ENCODE measurements around the gene SLC29A1. TPM values are rescaled to one million over a fixed set of nuclear protein-coding genes. Genes with fewer than 3 reads are reported as not detected.

Gene SLC29A1
- polyA plus RNA-seq, 2 of the 4 experiments (the other 2 are of a cell fraction) = 45.6 to 72.3 TPM

DNA sequence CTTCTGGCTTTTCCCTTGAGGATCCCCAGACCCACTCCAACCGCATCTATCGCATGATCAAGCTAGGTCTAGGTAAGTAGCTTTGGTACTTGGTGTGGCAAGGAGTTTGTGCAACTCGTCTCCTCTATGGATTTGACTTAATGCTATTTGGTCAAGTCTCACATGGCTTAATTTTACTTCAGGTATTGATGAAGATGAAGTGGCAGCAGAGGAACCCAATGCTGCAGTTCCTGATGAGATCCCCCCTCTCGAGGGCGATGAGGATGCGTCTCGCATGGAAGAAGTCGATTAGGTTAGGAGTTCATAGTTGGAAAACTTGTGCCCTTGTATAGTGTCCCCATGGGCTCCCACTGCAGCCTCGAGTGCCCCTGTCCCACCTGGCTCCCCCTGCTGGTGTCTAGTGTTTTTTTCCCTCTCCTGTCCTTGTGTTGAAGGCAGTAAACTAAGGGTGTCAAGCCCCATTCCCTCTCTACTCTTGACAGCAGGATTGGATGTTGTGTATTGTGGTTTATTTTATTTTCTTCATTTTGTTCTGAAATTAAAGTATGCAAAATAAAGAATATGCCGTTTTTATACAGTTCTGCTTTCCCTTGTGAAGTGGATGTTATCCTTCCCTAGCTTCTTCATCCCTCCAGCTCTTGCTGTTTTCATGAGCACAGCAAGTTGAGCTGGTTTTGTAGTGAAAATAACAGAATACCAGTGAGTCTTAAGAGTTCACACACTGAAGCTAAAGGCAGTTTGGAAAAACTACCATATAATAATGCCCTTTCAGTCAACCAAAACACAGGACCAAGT is 30.1 kb downstream of the SLC29A1 start:
- FAIRE-seq (no peak), ATAC-seq (peak in 1 of 2 experiments; percentile 13; a peak in 2 of 6 replicates), DNase-seq (ENCODE audit: low read depth in 1 of 2, low spot score in 1 of 2) (peak in 1 of 2 experiments; percentile 53)
- Histone ChIP-seq H3K27ac (no peak overlapping the region), H3K4me3 (no peak overlapping the region), H3K4me1 (peaks cover 60% of the 10 kb centered on the region), H3K9me3 (no peaks in the 10 kb centered on the region), H3K4me2 (peak overlapping the region; percentile 13; the same call in 2 of the 3 replicates)
- ChIA-PET POLR2A (no interaction called here), CTCF (interaction anchor here (0.8 to 3.6 kb wide), 10 partner anchors 8 to 155 kb away, joined by 3 to 16 read pairs (median 4); no protein-coding TSS in a partner anchor)
- 51% methylated on average over 10 of the region's 10 CpGs for WGBS (ENCODE audit: missing lambda C conversion rate)
- TF ChIP-seq MAFK (IDR thresholded peaks at IDR 0.05; ENCODE audit: partially characterized antibody) (no peak), TFCP2L1 (CRISPR knock-in tag; IDR thresholded peaks at IDR 0.05) (no peak)
- TF ChIP-seq, protein P1, sequence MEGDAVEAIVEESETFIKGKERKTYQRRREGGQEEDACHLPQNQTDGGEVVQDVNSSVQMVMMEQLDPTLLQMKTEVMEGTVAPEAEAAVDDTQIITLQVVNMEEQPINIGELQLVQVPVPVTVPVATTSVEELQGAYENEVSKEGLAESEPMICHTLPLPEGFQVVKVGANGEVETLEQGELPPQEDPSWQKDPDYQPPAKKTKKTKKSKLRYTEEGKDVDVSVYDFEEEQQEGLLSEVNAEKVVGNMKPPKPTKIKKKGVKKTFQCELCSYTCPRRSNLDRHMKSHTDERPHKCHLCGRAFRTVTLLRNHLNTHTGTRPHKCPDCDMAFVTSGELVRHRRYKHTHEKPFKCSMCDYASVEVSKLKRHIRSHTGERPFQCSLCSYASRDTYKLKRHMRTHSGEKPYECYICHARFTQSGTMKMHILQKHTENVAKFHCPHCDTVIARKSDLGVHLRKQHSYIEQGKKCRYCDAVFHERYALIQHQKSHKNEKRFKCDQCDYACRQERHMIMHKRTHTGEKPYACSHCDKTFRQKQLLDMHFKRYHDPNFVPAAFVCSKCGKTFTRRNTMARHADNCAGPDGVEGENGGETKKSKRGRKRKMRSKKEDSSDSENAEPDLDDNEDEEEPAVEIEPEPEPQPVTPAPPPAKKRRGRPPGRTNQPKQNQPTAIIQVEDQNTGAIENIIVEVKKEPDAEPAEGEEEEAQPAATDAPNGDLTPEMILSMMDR (IDR thresholded peaks at IDR 0.05) = peak; percentile 40

DNA sequence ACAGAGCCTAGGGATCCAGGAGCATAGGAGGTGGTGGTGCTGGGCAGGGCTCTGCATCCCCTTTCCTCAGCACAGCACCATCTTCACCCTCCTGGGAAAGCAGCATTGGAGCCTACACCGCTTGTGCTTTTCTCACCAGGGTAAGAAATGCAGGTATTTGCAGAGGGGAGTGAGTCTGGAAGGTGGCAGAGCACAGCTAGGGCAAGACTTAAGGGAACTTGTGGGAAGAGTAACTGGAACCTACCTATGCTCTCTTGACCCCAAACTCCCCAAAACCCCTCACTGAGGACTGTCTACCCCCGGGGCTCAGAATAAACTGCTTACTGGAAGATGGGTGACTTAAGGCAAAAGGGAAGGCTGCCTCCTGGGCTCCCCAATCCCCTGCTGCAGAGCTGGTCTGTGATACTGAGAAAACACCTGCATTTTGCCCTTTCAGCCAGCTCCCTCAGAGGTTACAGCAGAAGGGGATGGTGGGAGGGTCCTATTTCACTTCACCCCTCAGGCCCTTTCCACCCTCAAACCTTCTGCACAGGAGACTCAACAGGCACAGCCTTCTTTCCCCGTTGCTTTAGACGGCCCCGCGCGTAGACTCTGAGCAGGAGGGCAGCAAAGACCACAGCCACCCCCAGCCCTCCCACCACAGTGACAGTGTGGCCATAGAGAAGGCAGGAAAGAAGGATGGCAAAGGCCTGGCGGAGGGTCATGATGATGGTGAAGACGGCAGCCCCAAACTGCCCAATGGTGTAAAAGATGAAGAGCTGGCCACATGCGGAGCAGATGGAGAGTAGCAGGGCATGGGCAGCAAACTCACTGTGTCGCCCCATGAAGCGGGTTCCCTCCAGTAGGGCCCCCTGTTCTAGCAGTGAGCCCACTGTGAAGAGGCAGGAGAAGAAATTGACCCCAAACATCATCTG is 31.1 kb downstream of the SLC29A1 start:
- Histone ChIP-seq H3K4me1 (peaks cover 53% of the 10 kb centered on the region), H3K27ac (no peak overlapping the region), H3K4me3 (no peak overlapping the region), H3K9me3 (no peaks in the 10 kb centered on the region), H3K4me2 (peak overlapping the region; percentile 13; the same call in 1 of the 3 replicates)
- no peak for FAIRE-seq
- no peak for DNase-seq (ENCODE audit: low read depth in 1 of 2, low spot score in 1 of 2)
- peak; percentile 0 to 2; a peak in 3 of 6 replicates for ATAC-seq
- TF ChIP-seq ZSCAN20 (CRISPR knock-in tag; IDR thresholded peaks at IDR 0.05) (no peak), MAZ (IDR thresholded peaks at IDR 0.05; ENCODE audit: borderline replicate concordance, low read depth, low read length) (no peak), RARB (CRISPR knock-in tag; IDR thresholded peaks at IDR 0.05) (peak; percentile 49; the same call in 1 of the 2 replicates), POLR2AphosphoS2 (conservative IDR thresholded peaks at IDR 0.05; ENCODE audit: low read length) (peak; percentile 59; the same call in 1 of the 2 replicates), TFCP2L1 (CRISPR knock-in tag; IDR thresholded peaks at IDR 0.05) (peak; percentile 38; the same call in 1 of the 2 replicates), POLR2A (IDR thresholded peaks at IDR 0.05; ENCODE audit: low read length) (peak; percentile 19; the same call in 1 of the 2 replicates), ZNF302 (CRISPR knock-in tag; IDR thresholded peaks at IDR 0.05) (no peak), JUN (IDR thresholded peaks at IDR 0.05) (0 out of 5 replicates have a peak, but pooled peaks of 1 of the 2 experiments have one; percentile 13), TP53 (CRISPR knock-in tag; IDR thresholded peaks at IDR 0.05) (peak; percentile 87; the same call in 1 of the 2 replicates), HOXA7 (CRISPR knock-in tag; IDR thresholded peaks at IDR 0.05) (peak; percentile 83)
- TF ChIP-seq, protein P2, sequence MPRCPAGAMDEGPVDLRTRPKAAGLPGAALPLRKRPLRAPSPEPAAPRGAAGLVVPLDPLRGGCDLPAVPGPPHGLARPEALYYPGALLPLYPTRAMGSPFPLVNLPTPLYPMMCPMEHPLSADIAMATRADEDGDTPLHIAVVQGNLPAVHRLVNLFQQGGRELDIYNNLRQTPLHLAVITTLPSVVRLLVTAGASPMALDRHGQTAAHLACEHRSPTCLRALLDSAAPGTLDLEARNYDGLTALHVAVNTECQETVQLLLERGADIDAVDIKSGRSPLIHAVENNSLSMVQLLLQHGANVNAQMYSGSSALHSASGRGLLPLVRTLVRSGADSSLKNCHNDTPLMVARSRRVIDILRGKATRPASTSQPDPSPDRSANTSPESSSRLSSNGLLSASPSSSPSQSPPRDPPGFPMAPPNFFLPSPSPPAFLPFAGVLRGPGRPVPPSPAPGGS (IDR thresholded peaks at IDR 0.05) = 0 out of 3 replicates have a peak, but pooled peaks have one; percentile 39
- TF ChIP-seq, protein P3, sequence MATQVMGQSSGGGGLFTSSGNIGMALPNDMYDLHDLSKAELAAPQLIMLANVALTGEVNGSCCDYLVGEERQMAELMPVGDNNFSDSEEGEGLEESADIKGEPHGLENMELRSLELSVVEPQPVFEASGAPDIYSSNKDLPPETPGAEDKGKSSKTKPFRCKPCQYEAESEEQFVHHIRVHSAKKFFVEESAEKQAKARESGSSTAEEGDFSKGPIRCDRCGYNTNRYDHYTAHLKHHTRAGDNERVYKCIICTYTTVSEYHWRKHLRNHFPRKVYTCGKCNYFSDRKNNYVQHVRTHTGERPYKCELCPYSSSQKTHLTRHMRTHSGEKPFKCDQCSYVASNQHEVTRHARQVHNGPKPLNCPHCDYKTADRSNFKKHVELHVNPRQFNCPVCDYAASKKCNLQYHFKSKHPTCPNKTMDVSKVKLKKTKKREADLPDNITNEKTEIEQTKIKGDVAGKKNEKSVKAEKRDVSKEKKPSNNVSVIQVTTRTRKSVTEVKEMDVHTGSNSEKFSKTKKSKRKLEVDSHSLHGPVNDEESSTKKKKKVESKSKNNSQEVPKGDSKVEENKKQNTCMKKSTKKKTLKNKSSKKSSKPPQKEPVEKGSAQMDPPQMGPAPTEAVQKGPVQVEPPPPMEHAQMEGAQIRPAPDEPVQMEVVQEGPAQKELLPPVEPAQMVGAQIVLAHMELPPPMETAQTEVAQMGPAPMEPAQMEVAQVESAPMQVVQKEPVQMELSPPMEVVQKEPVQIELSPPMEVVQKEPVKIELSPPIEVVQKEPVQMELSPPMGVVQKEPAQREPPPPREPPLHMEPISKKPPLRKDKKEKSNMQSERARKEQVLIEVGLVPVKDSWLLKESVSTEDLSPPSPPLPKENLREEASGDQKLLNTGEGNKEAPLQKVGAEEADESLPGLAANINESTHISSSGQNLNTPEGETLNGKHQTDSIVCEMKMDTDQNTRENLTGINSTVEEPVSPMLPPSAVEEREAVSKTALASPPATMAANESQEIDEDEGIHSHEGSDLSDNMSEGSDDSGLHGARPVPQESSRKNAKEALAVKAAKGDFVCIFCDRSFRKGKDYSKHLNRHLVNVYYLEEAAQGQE (IDR thresholded peaks at IDR 0.05) = no peak; the same call in 1 of the 2 replicates
- POLR2A ChIA-PET = interaction anchor here (1.2 kb wide), 1 partner anchor 8 kb away, joined by 15 read pairs; the partner anchor contains the start of gene HSP90AB1
- CTCF ChIA-PET = interaction anchor here (0.8 to 3.7 kb wide), 16 partner anchors 8 to 156 kb away, joined by 3 to 16 read pairs (median 4); no protein-coding TSS in a partner anchor
- WGBS (ENCODE audit: missing lambda C conversion rate) = 83% methylated on average over 11 of the region's 12 CpGs
